Large intestine (tissue), 3 donors: ENCODE results near the gene MDFIC2. TPM values are rescaled to one million over a fixed set of nuclear protein-coding genes. Genes with fewer than 3 reads are reported as not detected.
"Not testable (repeated sequence)": the region's sequence is repeated elsewhere in the genome, so short reads cannot be mapped to it uniquely, and the experiment has no call there.

Experiments used
- DNase-seq, 2 donors: peaks; one replicate each; pipeline versions ENCODE4 v3.0.0 to v3.0.0-alpha.2; 2013
- H3K27ac ChIP-seq: one replicate; pipeline ENCODE4 v1.5.1; 2013; ENCODE audit warnings: low read length
- H3K27me3 ChIP-seq: 2 replicates; pipeline ENCODE4 v1.6.1; 2013; ENCODE audit warnings: low read length; ENCODE audit not compliant: control insufficient read depth, insufficient read depth
- H3K36me3 ChIP-seq: 2 replicates; pipeline ENCODE4 v1.6.1; 2013; ENCODE audit warnings: low read length; ENCODE audit not compliant: control insufficient read depth, insufficient read depth
- H3K4me1 ChIP-seq: one replicate; pipeline ENCODE4 v1.6.1; 2013; ENCODE audit warnings: low read length; ENCODE audit not compliant: control insufficient read depth, insufficient read depth
- H3K4me3 ChIP-seq: one replicate; pipeline ENCODE4 v1.5.1; 2013; ENCODE audit warnings: low read length
- H3K9me3 ChIP-seq: one replicate; pipeline ENCODE4 v1.6.1; 2013; ENCODE audit warnings: mild to moderate bottlenecking, low read depth, low read length, moderate library complexity; ENCODE audit not compliant: control insufficient read depth
- WGBS: methylation state at CpG from one replicate; pipeline ENCODE4 v1.1.5; 2013; ENCODE audit warnings: low lambda C conversion rate; ENCODE audit not compliant: insufficient coverage; 5-methylcytosine and 5-hydroxymethylcytosine counted together
- polyA plus RNA-seq: library from polyadenylated mRNA; unstranded; fragments of 120-200 nt; gene quantifications from one replicate; pipeline ENCODE4 v1.2.1, GENCODE V29; 2013

MDFIC2 gene
- polyA plus RNA-seq, 1 donor = not detected

DNA sequence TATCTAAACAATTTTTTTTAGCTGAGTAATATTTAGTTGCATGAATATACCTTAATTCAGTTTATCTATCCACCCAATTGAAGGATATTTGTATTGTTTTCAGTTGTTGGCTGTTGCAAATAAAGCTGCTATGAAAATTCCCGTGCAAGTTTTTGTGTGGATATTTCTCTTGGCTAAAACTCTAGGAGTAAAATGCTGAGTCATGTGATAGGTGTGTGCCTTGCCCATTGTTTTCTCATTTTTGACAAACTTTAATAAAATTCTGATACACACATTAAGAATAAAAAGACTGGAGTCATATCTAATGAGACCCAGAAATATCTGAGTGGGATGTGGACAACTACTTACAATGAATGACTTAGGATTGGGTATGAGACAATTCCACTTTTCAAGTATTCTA lies 78.6 kb downstream of the MDFIC2 start:
- Histone ChIP-seq H3K36me3 (no peaks in the 10 kb centered on the region), H3K4me3 (no peak overlapping the region), H3K27me3 (peaks cover 2% of the 10 kb centered on the region), H3K9me3 (no peaks in the 10 kb centered on the region), H3K27ac (no peak overlapping the region), H3K4me1 (no peaks in the 10 kb centered on the region)
- DNase-seq = no peak
- no CpG with 5 or more reads among the region's 1 CpG for WGBS

GRCh38 chr3:70233112-70233511 lies 79.3 kb downstream of the MDFIC2 start:
- Histone ChIP-seq H3K9me3 (no peaks in the 10 kb centered on the region), H3K27ac (no peak overlapping the region), H3K4me1 (no peaks in the 10 kb centered on the region), H3K27me3 (peaks cover 1% of the 10 kb centered on the region), H3K36me3 (no peaks in the 10 kb centered on the region), H3K4me3 (no peak overlapping the region)
- WGBS = 62% methylated on average over 2 of the region's 5 CpGs
- no peak for DNase-seq

- 54% methylated on average over 2 of the region's 15 CpGs for WGBS
Observed at GRCh38 chr3:70231266-70231701, 81.2 kb downstream of the MDFIC2 start.

GRCh38 chr3:70227437-70227836 lies 85.0 kb downstream of the MDFIC2 start:
- no peaks in the 10 kb centered on the region for H3K27me3 ChIP-seq
- WGBS = 100% methylated on average over 2 of the region's 3 CpGs
- H3K9me3 ChIP-seq = no peaks in the 10 kb centered on the region
- no peaks in the 10 kb centered on the region for H3K4me1 ChIP-seq
- H3K36me3 ChIP-seq = no peaks in the 10 kb centered on the region
- no peak overlapping the region for H3K4me3 ChIP-seq
- DNase-seq = no peak
- no peak overlapping the region for H3K27ac ChIP-seq

More at GRCh38 chr3:70231266-70231701, 81.2 kb downstream of the MDFIC2 start:
- no peaks in the 10 kb centered on the region for H3K4me1 ChIP-seq
- H3K36me3 ChIP-seq = no peaks in the 10 kb centered on the region
- DNase-seq = no peak
- no peaks in the 10 kb centered on the region for H3K27me3 ChIP-seq
- no peak overlapping the region for H3K4me3 ChIP-seq
- no peak overlapping the region for H3K27ac ChIP-seq
- H3K9me3 ChIP-seq = no peaks in the 10 kb centered on the region

DNA sequence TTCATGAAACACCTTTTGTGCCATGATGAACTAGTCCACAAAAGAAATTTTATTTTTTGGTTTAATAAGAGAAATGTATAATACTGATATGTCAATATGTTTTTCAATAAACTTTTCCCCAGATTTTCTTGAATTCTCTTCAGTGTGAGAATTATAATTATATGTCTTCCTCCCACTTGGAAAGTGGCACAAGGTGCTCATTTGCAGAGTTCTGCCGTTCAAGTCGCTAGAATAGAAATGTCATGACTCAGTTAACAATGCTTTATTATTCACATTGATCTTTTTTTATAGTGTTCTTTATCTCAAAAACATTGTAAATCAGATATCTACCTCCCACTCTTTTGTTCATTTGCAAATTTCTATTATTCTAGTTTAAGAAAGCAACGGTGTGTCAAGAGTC lies 87.3 kb downstream of the MDFIC2 start:
- WGBS = 65% methylated on average over 2 of the region's 3 CpGs

DNA sequence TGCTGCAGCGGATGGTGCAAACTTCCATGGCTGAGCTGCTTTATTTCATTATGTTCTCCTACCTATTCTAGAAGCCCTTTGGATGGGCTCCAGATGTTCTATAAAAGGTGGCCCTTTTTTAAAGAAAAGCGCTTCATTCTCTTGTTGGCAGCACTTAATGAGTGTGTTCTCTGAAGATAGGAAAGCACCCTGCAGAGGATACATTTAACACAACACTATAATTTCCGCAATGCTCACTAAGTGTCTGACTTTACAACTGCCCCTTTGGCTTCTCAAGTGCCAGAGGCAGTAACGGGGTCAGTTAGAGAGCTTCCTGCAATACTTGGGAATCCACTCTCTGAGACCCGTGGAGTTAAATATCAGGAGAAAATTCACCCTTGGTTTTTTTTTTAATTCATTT lies 88.1 kb downstream of the MDFIC2 start:
- no peak overlapping the region for H3K4me3 ChIP-seq
- no peaks in the 10 kb centered on the region for H3K36me3 ChIP-seq
- WGBS = 73% methylated on average over 2 of the region's 5 CpGs
- no peak overlapping the region for H3K27ac ChIP-seq
- no peak for DNase-seq
- no peaks in the 10 kb centered on the region for H3K27me3 ChIP-seq
- no peaks in the 10 kb centered on the region for H3K4me1 ChIP-seq
- H3K9me3 ChIP-seq = no peaks in the 10 kb centered on the region

More for the DNA sequence above, 87.3 kb downstream of the MDFIC2 start:
- Histone ChIP-seq H3K9me3 (no peaks in the 10 kb centered on the region), H3K27me3 (no peaks in the 10 kb centered on the region), H3K4me1 (no peaks in the 10 kb centered on the region), H3K36me3 (no peaks in the 10 kb centered on the region), H3K4me3 (no peak overlapping the region), H3K27ac (no peak overlapping the region)
- no peak for DNase-seq

GRCh38 chr3:70218471-70218870 lies 94.0 kb downstream of the MDFIC2 start:
- no peak for DNase-seq
- no peak overlapping the region for H3K4me3 ChIP-seq
- no peaks in the 10 kb centered on the region for H3K36me3 ChIP-seq
- H3K27ac ChIP-seq = no peak overlapping the region
- H3K9me3 ChIP-seq = no peaks in the 10 kb centered on the region
- H3K27me3 ChIP-seq = no peaks in the 10 kb centered on the region
- 100% methylated on average over 1 of the region's 3 CpGs for WGBS
- H3K4me1 ChIP-seq = no peaks in the 10 kb centered on the region

GRCh38 chr3:70211274-70211673 lies 101.2 kb downstream of the MDFIC2 start:
- H3K27ac ChIP-seq, H3K4me3 ChIP-seq, H3K27me3 ChIP-seq, H3K4me1 ChIP-seq, H3K36me3 ChIP-seq, DNase-seq, H3K9me3 ChIP-seq: not testable (repeated sequence)

GRCh38 chr3:70201975-70202374 lies 110.5 kb downstream of the MDFIC2 start:
- no peak for DNase-seq
- Histone ChIP-seq H3K9me3 (no peaks in the 10 kb centered on the region), H3K4me3 (no peak overlapping the region)

DNA sequence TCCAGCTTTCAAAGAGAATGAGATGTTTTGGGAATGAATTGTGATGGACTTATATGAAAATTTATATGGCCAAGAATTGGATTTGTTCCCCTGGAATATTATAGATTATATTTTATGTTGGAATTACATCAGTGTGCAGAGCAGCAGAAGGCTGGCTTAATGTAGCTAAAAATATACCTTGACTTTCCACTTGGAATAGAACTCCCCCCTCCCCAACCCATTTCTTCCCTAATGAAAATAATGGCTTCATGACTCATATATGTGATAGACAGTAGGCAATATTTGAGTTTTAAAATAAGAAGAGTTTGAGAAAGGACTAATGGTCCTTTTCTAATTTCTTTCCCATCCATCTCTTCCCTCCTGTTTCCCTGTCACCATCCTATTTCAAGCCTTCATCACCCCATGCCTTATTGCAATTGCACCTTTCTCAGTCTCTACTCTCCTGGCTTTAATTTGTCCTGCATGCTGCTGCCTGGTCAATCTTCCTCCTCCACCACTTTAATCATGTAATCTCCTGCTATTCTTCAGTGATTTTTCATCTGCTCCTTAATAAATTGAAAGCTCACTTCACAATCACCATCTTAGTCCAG lies 122.5 kb downstream of the MDFIC2 start:
- Histone ChIP-seq H3K27ac (no peak overlapping the region), H3K4me3 (no peak overlapping the region)

More at GRCh38 chr3:70201975-70202374, 110.5 kb downstream of the MDFIC2 start:
- Histone ChIP-seq H3K4me1 (no peaks in the 10 kb centered on the region), H3K36me3 (no peaks in the 10 kb centered on the region), H3K27me3 (no peaks in the 10 kb centered on the region), H3K27ac (no peak overlapping the region)

DNA sequence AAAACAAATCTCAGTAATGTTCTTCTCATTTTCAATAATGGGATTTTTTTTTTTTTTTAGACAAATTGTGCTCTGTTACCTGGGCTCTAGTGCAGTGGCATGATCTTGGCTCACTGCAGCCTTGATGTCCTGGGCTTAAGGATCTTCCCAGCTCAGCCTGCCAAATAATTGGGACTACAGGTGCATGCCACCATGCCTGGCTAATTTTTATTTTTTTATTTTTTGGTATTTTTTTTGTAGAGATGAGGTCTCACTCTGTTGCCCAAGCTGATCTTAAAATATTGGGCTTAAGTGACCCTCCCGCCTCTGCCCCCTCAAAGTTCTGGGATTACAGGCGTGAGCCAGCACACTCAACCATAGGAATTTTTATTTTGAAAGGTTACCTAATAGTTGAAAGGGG lies 126.2 kb downstream of the MDFIC2 start:
- no peak for DNase-seq
- WGBS = no CpG with 5 or more reads among the region's 2 CpGs
- no peak overlapping the region for H3K4me3 ChIP-seq

More for the DNA sequence above, 122.5 kb downstream of the MDFIC2 start:
- Histone ChIP-seq H3K36me3 (no peaks in the 10 kb centered on the region), H3K4me1 (no peaks in the 10 kb centered on the region), H3K27me3 (no peaks in the 10 kb centered on the region), H3K9me3 (no peaks in the 10 kb centered on the region)
- DNase-seq = no peak

More for the DNA sequence above, 126.2 kb downstream of the MDFIC2 start:
- no peaks in the 10 kb centered on the region for H3K27me3 ChIP-seq
- no peaks in the 10 kb centered on the region for H3K9me3 ChIP-seq
- no peaks in the 10 kb centered on the region for H3K36me3 ChIP-seq
- no peak overlapping the region for H3K27ac ChIP-seq
- H3K4me1 ChIP-seq = no peaks in the 10 kb centered on the region
